NCI-H82 treated with DMSO at 0.1 percent for 48 hours (cell line): ENCODE measurements around the gene ST3GAL2.

Experiments
- DNase-seq: peaks from one replicate; lab custom pipeline; 2025; ENCODE audit not compliant: unreplicated experiment; lab: John Stamatoyannopoulos, UW

The ST3GAL2 gene

DNA sequence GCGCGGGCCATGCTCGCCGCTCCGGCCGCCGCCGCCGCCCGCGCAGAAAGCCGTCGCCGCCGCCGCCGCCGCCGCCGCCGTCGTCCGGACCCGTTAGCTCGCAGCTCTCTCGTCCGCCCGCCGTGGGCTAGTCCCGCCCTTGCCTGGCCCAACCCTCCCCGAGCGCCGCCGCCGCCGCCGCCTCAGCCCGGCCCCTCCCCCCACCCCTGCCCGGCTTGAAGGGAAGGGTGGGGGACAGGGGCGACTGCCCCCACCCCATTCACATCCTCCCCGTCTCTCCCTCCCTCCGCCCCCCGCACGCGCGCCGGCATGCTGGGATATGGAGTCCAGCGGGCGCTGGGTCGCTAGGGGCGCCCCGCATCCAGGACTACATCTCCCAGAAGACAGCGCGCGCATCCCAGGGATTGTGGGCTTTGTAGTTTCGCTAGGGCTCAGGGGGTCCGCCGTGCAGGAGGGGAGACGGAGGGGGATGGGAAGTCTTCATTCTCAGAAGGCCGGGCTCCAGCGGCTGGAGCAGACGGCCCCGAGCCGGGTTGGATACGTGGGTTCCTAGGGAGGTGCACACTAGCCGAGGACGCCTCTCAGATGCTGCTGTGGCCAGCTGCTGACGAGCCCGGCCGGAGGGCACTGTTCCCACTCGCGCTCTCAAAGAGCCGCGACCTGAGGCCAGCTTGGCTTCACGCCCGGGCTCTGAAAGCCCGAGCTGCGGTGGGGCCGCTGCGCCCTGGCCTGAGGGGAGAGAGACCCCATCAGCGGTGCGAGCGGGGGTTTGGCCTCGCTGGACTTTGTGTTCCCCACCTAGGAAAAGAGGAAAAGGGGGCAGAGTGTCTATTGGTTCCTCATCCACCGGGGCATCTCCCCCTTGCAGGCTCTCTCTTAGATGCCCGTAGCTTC lies at the start of gene ST3GAL2:
TSS of gene ST3GAL2 (minus strand) at position 132 of the 894 bp plus-strand sequence. CDS start 40,570 bp downstream, outside the sequence.
- DNase-seq, result peak; percentile 90

DNA sequence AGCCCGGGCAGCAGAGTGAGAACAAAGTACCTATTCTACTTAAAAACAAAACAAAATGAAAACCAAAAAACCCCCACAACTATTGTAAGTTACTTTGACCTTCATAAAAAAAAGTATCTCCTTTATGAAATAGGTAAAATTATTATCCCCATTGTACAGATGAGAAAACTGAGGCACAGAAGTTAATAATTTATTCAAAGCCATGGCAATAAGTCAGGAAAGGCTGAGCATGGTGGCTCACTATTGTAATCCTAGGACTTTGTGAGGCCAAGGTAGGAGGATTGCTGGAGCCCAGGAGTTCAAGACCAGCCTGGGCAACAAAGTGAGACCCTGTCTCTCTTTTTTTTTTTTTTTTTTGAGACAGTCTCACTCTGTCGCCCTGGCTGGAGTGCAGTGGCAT lies 46.0 kb upstream of the ST3GAL2 start:
- no peak for DNase-seq

DNA sequence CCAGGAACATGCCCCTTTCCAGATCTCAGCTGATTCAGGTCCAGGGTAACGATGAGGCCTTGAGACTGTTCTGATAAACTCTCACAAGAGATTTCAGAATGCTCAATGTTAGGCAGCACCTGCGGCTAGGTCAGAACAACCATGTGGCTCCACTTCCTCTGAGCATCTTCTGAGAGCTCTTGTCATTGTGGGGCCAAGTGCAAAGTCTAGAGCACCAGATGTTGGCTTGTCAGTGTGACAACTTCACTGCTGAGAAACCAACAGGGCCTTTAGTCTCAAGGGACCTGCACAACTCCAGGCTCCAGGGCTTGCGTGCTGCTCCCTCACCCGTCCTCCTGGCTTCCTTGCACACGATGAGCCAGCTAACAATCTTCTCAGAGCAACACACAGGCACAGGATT lies 44.5 kb upstream of the ST3GAL2 start:
- DNase-seq, result no peak

GRCh38 chr16:70482624-70483023 lies 43.7 kb upstream of the ST3GAL2 start:
- DNase-seq, result no peak

GRCh38 chr16:70481929-70482536 lies 43.1 kb upstream of the ST3GAL2 start:
- DNase-seq, result no peak

GRCh38 chr16:70480127-70481105 lies 41.5 kb upstream of the ST3GAL2 start:
- DNase-seq, result no peak

DNA sequence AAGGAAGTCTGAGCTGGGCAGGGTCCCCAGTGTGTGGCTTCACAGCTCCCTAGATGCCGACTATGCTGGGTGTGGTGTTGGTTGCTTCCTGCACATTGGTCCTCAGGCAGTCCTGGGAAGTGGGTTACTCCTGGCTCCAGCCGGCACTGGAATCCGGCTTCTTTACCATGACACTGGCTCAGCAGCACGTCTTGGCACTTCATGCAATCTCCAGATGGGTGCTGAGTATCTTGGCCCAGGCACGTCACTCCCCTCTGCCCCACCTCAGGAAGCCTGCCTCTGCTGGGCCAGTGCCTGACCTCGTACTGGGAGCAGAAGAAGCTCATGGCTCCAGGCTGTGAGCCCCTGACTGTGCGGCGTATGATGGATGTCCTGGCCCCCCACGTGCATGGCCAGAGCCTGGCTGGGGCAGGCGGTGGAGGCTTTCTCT lies 40.0 kb upstream of the ST3GAL2 start:
- DNase-seq, result no peak

- DNase-seq, result no peak
Observed at GRCh38 chr16:70478169-70478568, 39.3 kb upstream of the ST3GAL2 start.

DNA sequence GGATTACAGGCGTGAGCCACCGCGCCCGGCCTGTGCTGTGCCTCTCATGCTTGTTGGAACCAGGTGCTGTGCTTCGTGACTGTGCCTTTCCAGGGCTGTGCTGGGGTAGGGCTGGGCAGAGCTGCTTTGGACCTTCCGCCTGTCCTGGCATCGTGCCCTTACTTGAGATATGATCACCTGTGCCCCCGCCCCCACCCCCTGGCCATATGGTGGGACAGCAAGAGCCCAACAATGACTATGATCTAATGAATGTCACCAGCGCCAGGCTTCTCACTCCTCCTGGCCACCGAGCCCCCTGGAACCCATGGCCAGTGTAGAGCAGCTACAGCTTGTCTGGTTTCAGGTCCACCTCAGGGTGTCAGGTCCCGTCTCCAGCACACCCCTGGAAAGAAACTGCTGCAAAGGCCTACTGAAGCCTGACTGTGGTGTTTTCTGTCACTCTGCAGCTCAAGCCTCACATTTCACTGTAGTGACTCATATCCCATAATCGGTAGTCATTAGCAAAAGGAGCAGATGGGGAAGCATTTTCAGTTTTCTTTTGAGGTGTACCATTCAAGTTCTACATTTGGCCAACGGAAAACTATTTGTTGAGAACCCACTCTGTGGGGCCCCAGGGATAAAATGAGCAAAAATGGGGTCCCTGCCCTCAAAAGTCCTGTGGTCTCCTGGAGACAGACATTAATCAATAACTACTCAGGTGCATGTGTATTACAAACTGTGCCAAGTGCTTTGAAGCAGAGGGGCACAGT lies 37.5 kb upstream of the ST3GAL2 start:
- no peak for DNase-seq

GRCh38 chr16:70475054-70475871 lies 36.4 kb upstream of the ST3GAL2 start:
- no peak for DNase-seq

DNA sequence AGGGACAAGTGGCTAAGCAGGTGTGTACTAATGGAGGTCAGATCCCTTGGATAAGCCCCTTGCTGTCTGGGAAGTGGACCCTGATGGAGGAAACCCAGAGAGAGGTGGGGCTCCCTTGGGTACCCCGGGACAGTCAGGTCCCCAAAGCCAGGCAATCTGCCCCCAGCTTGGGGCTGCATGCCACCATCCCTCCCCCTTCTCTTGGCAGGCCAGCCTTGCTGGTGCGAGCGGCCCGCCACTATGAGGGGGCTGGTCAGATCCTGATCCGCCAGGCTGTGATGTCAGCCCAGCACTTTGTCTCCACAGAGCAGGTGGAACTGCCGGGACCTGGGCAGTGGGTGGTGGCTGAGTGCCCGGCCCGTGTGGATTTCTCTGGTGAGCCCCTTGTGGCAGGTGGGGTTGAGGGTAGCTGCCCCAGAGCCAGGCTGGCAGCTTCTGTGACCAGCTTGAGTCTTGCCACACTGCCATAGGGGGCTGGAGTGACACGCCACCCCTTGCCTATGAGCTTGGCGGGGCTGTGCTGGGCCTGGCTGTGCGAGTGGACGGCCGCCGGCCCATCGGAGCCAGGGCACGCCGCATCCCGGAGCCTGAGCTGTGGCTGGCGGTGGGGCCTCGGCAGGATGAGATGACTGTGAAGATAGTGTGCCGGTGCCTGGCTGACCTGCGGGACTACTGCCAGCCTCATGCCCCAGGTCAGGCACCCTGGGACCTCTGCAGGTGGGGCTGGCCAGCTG lies 35.6 kb upstream of the ST3GAL2 start:
- DNase-seq, result no peak

DNA sequence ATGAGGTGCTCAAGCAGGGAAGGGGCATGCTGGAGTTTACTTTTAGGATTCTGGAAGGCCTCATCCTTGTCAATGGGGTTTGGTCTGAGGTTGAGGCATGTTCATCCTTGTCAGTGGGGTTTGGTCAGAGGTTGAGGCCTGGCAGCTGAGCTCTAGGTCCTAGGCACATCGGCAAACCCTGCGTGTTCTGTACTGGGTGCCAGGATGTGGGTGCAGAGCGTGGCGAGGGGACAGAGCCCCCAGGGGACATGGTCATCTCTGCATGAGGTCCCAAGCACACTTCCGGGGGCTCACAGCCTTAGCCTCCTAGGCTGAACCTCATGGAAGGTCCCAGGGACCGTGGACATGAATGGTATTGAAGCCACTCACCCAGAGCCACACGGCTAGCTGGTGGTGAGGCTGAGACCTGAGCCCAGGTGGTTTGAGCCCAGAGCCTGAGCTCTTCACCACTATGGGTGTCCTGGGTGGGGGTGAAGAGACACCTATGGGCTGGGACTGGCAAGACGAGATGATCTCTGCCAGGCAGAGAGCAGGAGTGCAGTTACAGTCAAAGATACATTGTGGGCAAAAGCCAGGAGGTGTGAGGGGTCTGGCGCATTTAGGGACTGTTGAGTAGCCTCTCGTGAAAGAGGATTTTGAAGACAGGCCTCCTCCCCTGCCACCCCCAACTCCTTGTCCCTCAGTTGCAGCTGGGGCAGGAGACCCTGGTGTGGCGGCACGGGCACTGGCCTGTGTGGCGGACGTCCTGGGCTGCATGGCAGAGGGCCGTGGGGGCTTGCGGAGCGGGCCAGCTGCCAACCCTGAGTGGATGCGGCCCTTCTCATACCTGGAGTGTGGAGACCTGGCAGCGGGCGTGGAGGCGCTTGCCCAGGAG lies 34.8 kb upstream of the ST3GAL2 start:
- no peak for DNase-seq

DNA sequence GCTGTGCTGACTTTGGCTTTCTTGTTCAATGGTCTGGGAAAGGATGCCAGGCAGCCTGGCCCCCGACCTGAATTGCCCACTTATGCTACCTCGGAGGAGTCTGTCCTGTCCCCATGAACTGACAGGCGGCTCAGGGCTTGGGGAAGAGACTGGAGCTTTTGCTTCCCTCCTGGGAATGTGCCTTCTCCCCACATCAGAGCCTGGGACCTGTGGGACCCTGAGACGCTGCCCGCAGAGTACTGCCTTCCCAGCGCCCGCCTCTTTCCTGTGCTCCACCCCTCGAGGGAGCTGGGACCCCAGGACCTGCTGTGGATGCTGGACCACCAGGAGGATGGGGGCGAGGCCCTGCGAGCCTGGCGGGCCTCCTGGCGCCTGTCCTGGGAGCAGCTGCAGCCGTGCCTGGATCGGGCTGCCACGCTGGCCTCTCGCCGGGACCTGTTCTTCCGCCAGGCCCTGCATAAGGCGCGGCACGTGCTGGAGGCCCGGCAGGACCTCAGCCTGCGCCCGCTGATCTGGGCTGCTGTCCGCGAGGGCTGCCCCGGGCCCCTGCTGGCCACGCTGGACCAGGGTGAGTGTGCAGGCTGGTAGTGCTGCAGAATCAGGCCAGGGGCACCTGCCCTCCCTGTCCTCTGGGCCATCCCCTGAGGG lies 34.0 kb upstream of the ST3GAL2 start:
- DNase-seq, result no peak

- no peak for DNase-seq
Observed at GRCh38 chr16:70470927-70471341, 32.0 kb upstream of the ST3GAL2 start.

- no peak for DNase-seq
Observed at GRCh38 chr16:70470141-70470926, 31.4 kb upstream of the ST3GAL2 start.

DNA sequence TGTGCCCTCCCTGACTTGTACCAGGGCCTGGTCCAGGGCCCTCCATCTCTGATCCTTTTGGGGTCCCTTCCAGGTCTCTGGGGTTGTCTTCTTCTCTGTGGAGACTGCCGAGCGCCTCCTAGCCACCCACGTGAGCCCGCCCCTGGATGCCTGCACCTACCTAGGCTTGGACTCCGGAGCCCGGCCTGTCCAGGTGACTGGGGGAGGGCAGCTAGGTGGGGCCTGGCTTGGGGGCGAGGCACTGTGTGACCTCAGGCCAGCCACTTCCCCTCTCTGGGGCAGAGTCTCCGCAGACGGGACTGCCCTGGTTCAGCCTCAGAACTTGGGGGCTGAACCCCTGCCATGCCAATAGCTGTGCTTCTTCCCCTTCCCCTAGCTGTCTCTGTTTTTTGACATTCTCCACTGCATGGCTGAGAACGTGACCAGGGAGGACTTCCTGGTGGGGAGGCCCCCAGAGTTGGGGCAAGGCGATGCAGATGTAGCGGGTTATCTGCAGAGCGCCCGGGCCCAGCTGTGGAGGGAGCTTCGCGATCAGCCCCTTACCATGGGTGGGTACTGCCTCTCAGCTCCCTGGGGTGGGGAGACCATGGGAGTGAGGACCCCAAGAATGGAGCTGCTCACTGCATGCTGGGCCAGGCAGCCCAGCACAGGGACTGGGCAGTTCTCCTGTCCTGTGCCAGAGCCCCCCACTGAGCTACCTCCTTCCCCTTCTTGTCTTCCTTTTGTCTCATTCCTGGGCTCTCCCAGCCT lies 30.1 kb upstream of the ST3GAL2 start:
- no peak for DNase-seq
